IMR-90 (cell line): ENCODE data around the gene ZNF365. TPM values are rescaled to one million over a fixed set of nuclear protein-coding genes. Genes with fewer than 3 reads are reported as not detected.

Experiments used
- ATAC-seq: fragments of 200-7000 bp; cut with Tn5 transposase; 2 replicates; pipeline ENCODE4 v1.9.1; 2020; ENCODE audit warnings: low read depth, mild to moderate bottlenecking, moderate library complexity
- BruUV-seq: library from RNA; stranded (reverse); fragments of 400-500 nt; replicated peaks from 2 replicates; lab custom pipeline; 2021; lab: Mats Ljungman, UMichigan
- CTCF ChIA-PET: fragments of 300-600 bp; formaldehyde crosslinking; extraction: SDS; loops from one replicate; lab custom pipeline; 2021; ENCODE audit warnings: antibody characterized with exemption; lab: Yijun Ruan, JAX
- POLR2A ChIA-PET: fragments of 300-600 bp; sonication (Branson Sonifier 250); formaldehyde crosslinking; loops from one replicate; lab custom pipeline; 2022; ENCODE audit warnings: antibody characterized with exemption; ENCODE audit not compliant: unreplicated experiment; lab: Charles Lee
- DNase-seq: peaks from one replicate; pipeline ENCODE4 v3.0.0; 2013
- H2AFZ ChIP-seq: replicated peaks from 2 replicates; pipeline ENCODE3; 2013; ENCODE audit warnings: low read length, mild to moderate bottlenecking; ENCODE audit not compliant: poor library complexity
- H2AK5ac ChIP-seq: 2 replicates; pipeline ENCODE4 v1.6.1; 2013; ENCODE audit warnings: low read depth, low read length, inconsistent platforms
- H2AK9ac ChIP-seq: replicated peaks from 2 replicates; pipeline ENCODE3; 2013; ENCODE audit warnings: mild to moderate bottlenecking, low read depth, low read length, moderate library complexity; ENCODE audit not compliant: poor library complexity
- H2BK120ac ChIP-seq: 2 replicates; pipeline ENCODE4 v1.6.1; 2013; ENCODE audit warnings: low read depth, low read length, inconsistent platforms
- H2BK15ac ChIP-seq: 3 replicates; pipeline ENCODE4 v1.6.1; 2013; ENCODE audit warnings: low read depth, low read length, inconsistent platforms
- H2BK20ac ChIP-seq: 2 replicates; pipeline ENCODE4 v1.6.1; 2013; ENCODE audit warnings: low read depth, mild to moderate bottlenecking, inconsistent platforms, low read length, moderate library complexity
- H2BK5ac ChIP-seq: 2 replicates; pipeline ENCODE4 v1.6.1; 2013; ENCODE audit warnings: mild to moderate bottlenecking, low read depth, low read length, inconsistent platforms; ENCODE audit not compliant: poor library complexity, severe bottlenecking
- H3K14ac ChIP-seq: replicated peaks from 2 replicates; pipeline ENCODE4 v1.6.1; 2013; ENCODE audit warnings: low read depth, low read length, inconsistent platforms
- H3K18ac ChIP-seq: 2 replicates; pipeline ENCODE4 v1.6.1; 2013; ENCODE audit warnings: low read depth, low read length, control low read depth
- H3K23ac ChIP-seq: 2 replicates; pipeline ENCODE4 v1.6.1; 2013; ENCODE audit warnings: low read depth, low read length, inconsistent platforms
- H3K27ac ChIP-seq: 2 replicates; pipeline ENCODE4 v1.5.1; 2013; ENCODE audit warnings: mild to moderate bottlenecking, control low read depth, low read length; ENCODE audit not compliant: insufficient read depth
- H3K27me3 ChIP-seq: 2 replicates; pipeline ENCODE4 v1.6.1; 2013; ENCODE audit warnings: low read length; ENCODE audit not compliant: control insufficient read depth, insufficient read depth
- H3K36me3 ChIP-seq: 2 replicates; pipeline ENCODE4 v1.6.1; 2013; ENCODE audit warnings: low read length, mixed read lengths; ENCODE audit not compliant: control insufficient read depth, insufficient read depth
- H3K4ac ChIP-seq: 2 replicates; pipeline ENCODE4 v1.6.1; 2013; ENCODE audit warnings: low read depth, low read length, inconsistent platforms
- H3K4me1 ChIP-seq: 2 replicates; pipeline ENCODE4 v1.6.1; 2013; ENCODE audit warnings: low read length, mixed read lengths; ENCODE audit not compliant: control insufficient read depth, insufficient read depth
- H3K4me2 ChIP-seq: 2 replicates; pipeline ENCODE4 v1.6.1; 2013; ENCODE audit warnings: low read depth, mild to moderate bottlenecking, control low read depth, low read length, moderate library complexity
- H3K4me3 ChIP-seq: 2 replicates; pipeline ENCODE4 v1.5.1; 2013; ENCODE audit warnings: low read depth, mild to moderate bottlenecking, control low read depth, low read length, moderate library complexity; ENCODE audit not compliant: insufficient read depth
- H3K56ac ChIP-seq: 2 replicates; pipeline ENCODE4 v1.6.1; 2013; ENCODE audit warnings: low read length, inconsistent platforms; ENCODE audit not compliant: insufficient read depth; ENCODE audit errors: extremely low read depth
- H3K79me1 ChIP-seq, 2 experiments: 2 replicates each; pipeline ENCODE4 v1.6.1; 2013; ENCODE audit warnings: low read length in 2 of 2, inconsistent platforms in 1 of 2, low read depth in 1 of 2
- H3K9ac ChIP-seq: 2 replicates; pipeline ENCODE4 v1.6.1; 2013; ENCODE audit warnings: low read depth, low read length, control low read depth
- H3K9me1 ChIP-seq: 2 replicates; pipeline ENCODE4 v1.6.1; 2013; ENCODE audit warnings: low read length, inconsistent platforms; ENCODE audit not compliant: insufficient read depth
- H3K9me3 ChIP-seq: 2 replicates; pipeline ENCODE4 v1.6.1; 2013; ENCODE audit warnings: low read length; ENCODE audit not compliant: control insufficient read depth, insufficient read depth
- H4K20me1 ChIP-seq: 2 replicates; pipeline ENCODE4 v1.6.1; 2013; ENCODE audit warnings: low read length, inconsistent platforms; ENCODE audit not compliant: insufficient read depth
- H4K5ac ChIP-seq: 2 replicates; pipeline ENCODE4 v1.6.1; 2013; ENCODE audit warnings: mild to moderate bottlenecking, low read depth, low read length, control low read depth
- H4K8ac ChIP-seq, 2 experiments: 2 replicates each; pipeline ENCODE4 v1.6.1; 2013; ENCODE audit warnings: low read depth in 2 of 2, low read length in 2 of 2, control low read depth in 1 of 2, inconsistent platforms in 1 of 2
- H4K91ac ChIP-seq: 2 replicates; pipeline ENCODE4 v1.6.1; 2013; ENCODE audit warnings: low read depth, low read length, inconsistent platforms; ENCODE audit not compliant: insufficient read depth
- BHLHE40 ChIP-seq: fragments of 150-350 bp; IDR thresholded peaks from 2 replicates; pipeline ENCODE4 v1.6.1; 2016; ENCODE audit warnings: mild to moderate bottlenecking, low read depth, low read length
- CEBPB ChIP-seq: IDR thresholded peaks from 2 replicates; pipeline ENCODE4 v1.6.1; 2012; ENCODE audit warnings: low read depth, low read length, improper control_type of control experiment
- CHD1 ChIP-seq: IDR thresholded peaks from 2 replicates; pipeline ENCODE4 v1.6.1; 2012; ENCODE audit warnings: low read depth, low read length, improper control_type of control experiment
- ELK1 ChIP-seq: fragments of 150-350 bp; IDR thresholded peaks from 2 replicates; pipeline ENCODE4 v1.6.1; 2016; ENCODE audit warnings: low read depth, mild to moderate bottlenecking, low read length, moderate library complexity, borderline replicate concordance
- FOS ChIP-seq: fragments of 150-350 bp; IDR thresholded peaks from 2 replicates; pipeline ENCODE4 v1.6.1; 2016; ENCODE audit warnings: low read depth, low read length
- MAZ ChIP-seq: IDR thresholded peaks from 2 replicates; pipeline ENCODE4 v1.6.1; 2012; ENCODE audit warnings: low read depth, mild to moderate bottlenecking, low read length, improper control_type of control experiment, moderate library complexity, borderline replicate concordance
- MXI1 ChIP-seq: IDR thresholded peaks from 2 replicates; pipeline ENCODE4 v1.6.1; 2012; ENCODE audit warnings: low read depth, mild to moderate bottlenecking, low read length, moderate library complexity, borderline replicate concordance
- NFE2L2 ChIP-seq: fragments of 150-350 bp; IDR thresholded peaks from 2 replicates; pipeline ENCODE4 v1.6.1; 2016; ENCODE audit warnings: low read depth, mild to moderate bottlenecking, low read length
- POLR2A ChIP-seq: IDR thresholded peaks from 2 replicates; pipeline ENCODE4 v1.6.1; 2012; ENCODE audit warnings: mild to moderate bottlenecking, low read depth, low read length
- RAD21 ChIP-seq: IDR thresholded peaks from 2 replicates; pipeline ENCODE4 v1.6.1; 2012; ENCODE audit warnings: low read length, improper control_type of control experiment
- RCOR1 ChIP-seq: IDR thresholded peaks from 2 replicates; pipeline ENCODE4 v1.6.1; 2012; ENCODE audit warnings: mild to moderate bottlenecking, low read length, improper control_type of control experiment; ENCODE audit not compliant: insufficient replicate concordance
- RFX5 ChIP-seq: IDR thresholded peaks from 2 replicates; pipeline ENCODE4 v1.8.0; 2012; ENCODE audit warnings: low read depth, mild to moderate bottlenecking, low read length, moderate library complexity
- SMC3 ChIP-seq: fragments of 150-350 bp; IDR thresholded peaks from 2 replicates; pipeline ENCODE4 v1.6.1; 2016; ENCODE audit warnings: low read depth, mild to moderate bottlenecking, antibody characterized with exemption, low read length, moderate library complexity
- WGBS, 2 experiments: methylation state at CpG; one replicate each; pipeline versions ENCODE4 v1.1.5 to v1.1.7; 2013; ENCODE audit warnings: missing lambda C conversion rate in 2 of 2; ENCODE audit not compliant: insufficient read length in 1 of 2; ENCODE audit errors: extremely low coverage in 2 of 2; 5-methylcytosine and 5-hydroxymethylcytosine counted together
- dilution Hi-C: fragments of 300-500 bp; cut with HindIII; formaldehyde crosslinking; loops from one replicate; pipeline ENCODE4 v1.14.3; 2018; ENCODE audit warnings: low sequenced_read_pairs; ENCODE audit not compliant: unreplicated experiment
- in situ Hi-C: fragments of 300-500 bp; cut with MboI; formaldehyde crosslinking; loops from 3 replicates; pipeline ENCODE4 v1.14.3; 2019; ENCODE audit warnings: low sequenced_read_pairs, inconsistent platforms, mixed read lengths
- intact Hi-C: fragments of 100-400 bp; cut with micrococcal nuclease; formaldehyde crosslinking; loops from 2 replicates; pipeline ENCODE4 v1.10.0; 2022
- polyA plus RNA-seq, 3 experiments: library from polyadenylated mRNA; depleted of rRNA; stranded (reverse); fragments of >200 nt; gene quantifications; 2 replicates each; pipeline ENCODE4 v1.2.3, GENCODE V29; 2012; ENCODE audit warnings: low replicate concordance in 1 of 3
- total RNA-seq: library from RNA; depleted of rRNA; stranded (reverse); fragments of >200 nt; gene quantifications from 2 replicates; pipeline ENCODE4 v1.2.3, GENCODE V29; 2012
- TF ChIP-seq, protein P1 (sequence below): conservative IDR thresholded peaks from 2 replicates; pipeline ENCODE4 v1.5.1; 2012; ENCODE audit warnings: mild to moderate bottlenecking, low read depth, low read length, improper control_type of control experiment
- TF ChIP-seq, protein P2 (sequence below): fragments of 150-350 bp; IDR thresholded peaks from 2 replicates; pipeline ENCODE4 v1.6.1; 2017; ENCODE audit warnings: mild to moderate bottlenecking, antibody characterized with exemption, low read length, low read depth

ZNF365 gene
- total and polyA plus RNA-seq, 2 of the 4 experiments (the other 2 are of a cell fraction) = 1.2 to 3.2 TPM

DNA sequence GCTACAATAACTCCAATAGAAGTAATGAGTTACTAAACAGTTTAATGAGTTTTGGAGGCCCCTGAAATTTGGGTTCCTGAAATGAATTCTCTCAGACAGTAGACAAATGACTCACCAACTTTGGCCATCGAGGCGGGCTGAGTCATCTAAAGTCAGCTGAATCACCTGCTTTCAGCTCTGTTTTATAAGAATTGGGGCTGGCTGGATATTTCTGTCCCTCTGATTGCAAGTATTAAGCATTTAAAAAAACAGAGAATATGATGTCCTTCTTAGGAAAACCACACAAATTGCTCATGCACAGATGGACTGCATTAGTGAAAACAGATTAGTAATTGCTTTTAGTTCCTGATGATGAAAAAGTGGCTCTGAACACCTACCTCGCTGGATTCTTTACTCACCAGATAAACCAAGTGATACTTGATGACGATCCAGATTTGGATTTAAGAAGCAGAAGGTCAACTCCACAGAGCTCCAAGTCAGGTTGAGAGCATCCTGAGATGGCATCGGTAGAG lies 59.1 kb downstream of the ZNF365 start:
- H3K4ac ChIP-seq = peak overlapping the region; percentile 34; the same call in 1 of the 2 replicates
- in situ Hi-C loops (loop anchor here (10.0 kb wide), 2 partner anchors 652 to 722 kb away; no protein-coding TSS in a partner anchor), intact Hi-C loops (loop anchor here (5.0 to 10.0 kb wide), 2 partner anchors 166 to 338 kb away; partner anchors contain the start of gene RTKN2), dilution Hi-C loops (no loop called here)
- H4K91ac ChIP-seq = peak overlapping the region; percentile 35; the same call in 1 of the 2 replicates
- H2BK120ac ChIP-seq = peak overlapping the region; percentile 50
- H2BK15ac ChIP-seq = peak overlapping the region; percentile 55; the same call in 1 of the 3 replicates
- H3K27ac ChIP-seq = no peak overlapping the region
- no peak overlapping the region for H2AK9ac ChIP-seq
- POLR2A ChIA-PET = interaction anchor here (0.7 kb wide), 1 partner anchor 1587 kb away, joined by 3 read pairs; no protein-coding TSS in a partner anchor
- peak overlapping the region in 1 of 2 experiments; percentile 32; a peak in 2 of 4 replicates for H4K8ac ChIP-seq
- peaks cover 2% of the 10 kb centered on the region for H3K4me1 ChIP-seq
- no peak overlapping the region for H2AFZ ChIP-seq
- no peaks in the 10 kb centered on the region for H3K36me3 ChIP-seq
- CTCF ChIA-PET = interaction anchor here (0.5 kb wide), 1 partner anchor 395 kb away, joined by 3 read pairs; no protein-coding TSS in a partner anchor
- H3K79me1 ChIP-seq = no peaks in the 10 kb centered on the region
- H3K4me3 ChIP-seq = no peak overlapping the region
- no CpG with 5 or more reads among the region's 5 CpGs for WGBS, 2 experiments
- ATAC-seq (peak; percentile 76), DNase-seq (peak; percentile 97)
- H3K14ac ChIP-seq = peak overlapping the region; percentile 4; the same call in 1 of the 2 replicates
- no peak overlapping the region for H2AK5ac ChIP-seq
- H3K9me3 ChIP-seq = no peaks in the 10 kb centered on the region
- H3K4me2 ChIP-seq = peak overlapping the region; percentile 38
- H2BK20ac ChIP-seq = peak overlapping the region; percentile 32; the same call in 1 of the 2 replicates
- no peak overlapping the region for H3K18ac ChIP-seq
- no peaks in the 10 kb centered on the region for H3K27me3 ChIP-seq
- H3K9me1 ChIP-seq = no peaks in the 10 kb centered on the region
- H3K56ac ChIP-seq = no peak overlapping the region
- H2BK5ac ChIP-seq = peak overlapping the region; percentile 66
- H4K20me1 ChIP-seq = no peaks in the 10 kb centered on the region
- H3K23ac ChIP-seq = no peak overlapping the region
- BruUV-seq = no TSS peak
- H4K5ac ChIP-seq = no peak overlapping the region
- no peak overlapping the region for H3K9ac ChIP-seq
- no peak for TF ChIP-seq SMC3
- peak; percentile 19; the same call in 1 of the 2 replicates for TF ChIP-seq RAD21
- TF ChIP-seq BHLHE40 = peak; percentile 54; the same call in 1 of the 2 replicates
- TF ChIP-seq MXI1 = no peak
- TF ChIP-seq FOS = peak; percentile 98
- TF ChIP-seq POLR2A = no peak
- TF ChIP-seq RCOR1 = no peak
- no peak for TF ChIP-seq MAZ
- TF ChIP-seq, protein P1, sequence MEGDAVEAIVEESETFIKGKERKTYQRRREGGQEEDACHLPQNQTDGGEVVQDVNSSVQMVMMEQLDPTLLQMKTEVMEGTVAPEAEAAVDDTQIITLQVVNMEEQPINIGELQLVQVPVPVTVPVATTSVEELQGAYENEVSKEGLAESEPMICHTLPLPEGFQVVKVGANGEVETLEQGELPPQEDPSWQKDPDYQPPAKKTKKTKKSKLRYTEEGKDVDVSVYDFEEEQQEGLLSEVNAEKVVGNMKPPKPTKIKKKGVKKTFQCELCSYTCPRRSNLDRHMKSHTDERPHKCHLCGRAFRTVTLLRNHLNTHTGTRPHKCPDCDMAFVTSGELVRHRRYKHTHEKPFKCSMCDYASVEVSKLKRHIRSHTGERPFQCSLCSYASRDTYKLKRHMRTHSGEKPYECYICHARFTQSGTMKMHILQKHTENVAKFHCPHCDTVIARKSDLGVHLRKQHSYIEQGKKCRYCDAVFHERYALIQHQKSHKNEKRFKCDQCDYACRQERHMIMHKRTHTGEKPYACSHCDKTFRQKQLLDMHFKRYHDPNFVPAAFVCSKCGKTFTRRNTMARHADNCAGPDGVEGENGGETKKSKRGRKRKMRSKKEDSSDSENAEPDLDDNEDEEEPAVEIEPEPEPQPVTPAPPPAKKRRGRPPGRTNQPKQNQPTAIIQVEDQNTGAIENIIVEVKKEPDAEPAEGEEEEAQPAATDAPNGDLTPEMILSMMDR = no peak
- TF ChIP-seq RFX5 = no peak
- peak; percentile 51 for TF ChIP-seq CEBPB
- no peak for TF ChIP-seq ELK1
- no peak for TF ChIP-seq CHD1
- TF ChIP-seq NFE2L2 = peak; percentile 79; the same call in 1 of the 2 replicates
- TF ChIP-seq, protein P2, sequence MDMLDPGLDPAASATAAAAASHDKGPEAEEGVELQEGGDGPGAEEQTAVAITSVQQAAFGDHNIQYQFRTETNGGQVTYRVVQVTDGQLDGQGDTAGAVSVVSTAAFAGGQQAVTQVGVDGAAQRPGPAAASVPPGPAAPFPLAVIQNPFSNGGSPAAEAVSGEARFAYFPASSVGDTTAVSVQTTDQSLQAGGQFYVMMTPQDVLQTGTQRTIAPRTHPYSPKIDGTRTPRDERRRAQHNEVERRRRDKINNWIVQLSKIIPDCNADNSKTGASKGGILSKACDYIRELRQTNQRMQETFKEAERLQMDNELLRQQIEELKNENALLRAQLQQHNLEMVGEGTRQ = no peak
